OCI-LY3 (cell line): ENCODE results near the gene XPA.

ENCODE experiments used
- H2AFZ ChIP-seq: fragments of 200-600, 300-600 bp; shearing (Covaris generic); 2 replicates; pipeline ENCODE4 v1.6.0; 2014; ENCODE audit warnings: antibody characterized with exemption, low read depth, low read length
- H3K27ac ChIP-seq: fragments of 200-600, 300-600 bp; sonication (generic); 2 replicates; pipeline ENCODE4 v1.5.1; 2014; ENCODE audit warnings: mild to moderate bottlenecking, low read length, moderate library complexity, mixed read lengths
- H3K27me3 ChIP-seq: fragments of 200-600, 300-600 bp; sonication (generic); 2 replicates; pipeline ENCODE4 v1.6.1; 2014; ENCODE audit warnings: low read depth, low read length, mixed read lengths
- H3K36me3 ChIP-seq: fragments of 200-600, 300-600 bp; sonication (generic); replicated peaks from 2 replicates; pipeline ENCODE3; 2014; ENCODE audit warnings: low read depth, low read length, mixed read lengths
- H3K4me1 ChIP-seq: fragments of 300-600, 200-600 bp; sonication (generic); 2 replicates; pipeline ENCODE4 v1.6.1; 2014; ENCODE audit warnings: low read length, mixed read lengths
- H3K4me2 ChIP-seq: fragments of 200-600, 300-600 bp; sonication (generic); 2 replicates; pipeline ENCODE4 v1.6.1; 2014; ENCODE audit warnings: low read length, mixed read lengths
- H3K4me3 ChIP-seq: fragments of 300-600, 200-600 bp; sonication (generic); 2 replicates; pipeline ENCODE4 v1.5.1; 2014; ENCODE audit warnings: antibody characterized with exemption, mild to moderate bottlenecking, low read length, moderate library complexity
- H3K79me2 ChIP-seq: fragments of 300-600, 200-600 bp; shearing (Covaris generic); 2 replicates; pipeline ENCODE4 v1.6.1; 2014; ENCODE audit warnings: mild to moderate bottlenecking, low read length, mixed read lengths
- H3K9ac ChIP-seq: fragments of 300-600, 200-600 bp; shearing (Covaris generic); 2 replicates; pipeline ENCODE4 v1.6.0; 2014; ENCODE audit warnings: mild to moderate bottlenecking, low read length, moderate library complexity
- H3K9me3 ChIP-seq: fragments of 200-600, 300-600 bp; shearing (Covaris generic); 2 replicates; pipeline ENCODE4 v1.6.1; 2014; ENCODE audit warnings: low read length, mixed read lengths; ENCODE audit not compliant: insufficient read depth
- H4K20me1 ChIP-seq: fragments of 200-600, 300-600 bp; sonication (generic); 2 replicates; pipeline ENCODE4 v1.6.1; 2016; ENCODE audit warnings: low read length, mixed read lengths; ENCODE audit not compliant: insufficient read depth
- CTCF ChIP-seq: fragments of 200-600, 300-600 bp; sonication (generic); IDR thresholded peaks from 2 replicates; pipeline ENCODE4 v1.5.1; 2014; ENCODE audit warnings: antibody characterized with exemption, low read length, low read depth
- EZH2phosphoT487 ChIP-seq: fragments of 200-600 bp; shearing (Covaris generic); IDR thresholded peaks from 2 replicates; pipeline ENCODE4 v1.6.1; 2018; ENCODE audit warnings: antibody characterized with exemption, mixed run types, low read depth

Gene XPA

GRCh38 chr9:97660340-97660739, 36.8 kb downstream of the XPA start:
- Histone ChIP-seq H3K36me3 (peaks cover 76% of the 10 kb centered on the region), H3K4me2 (no peak overlapping the region), H4K20me1 (no peaks in the 10 kb centered on the region)

GRCh38 chr9:97659771-97660170, 37.4 kb downstream of the XPA start:
- H3K9me3 ChIP-seq = no peaks in the 10 kb centered on the region
- H4K20me1 ChIP-seq = no peaks in the 10 kb centered on the region
- no peak overlapping the region for H3K4me2 ChIP-seq
- H3K79me2 ChIP-seq = no peaks in the 10 kb centered on the region
- peaks cover 76% of the 10 kb centered on the region for H3K36me3 ChIP-seq
- H3K4me1 ChIP-seq = no peaks in the 10 kb centered on the region
- H2AFZ ChIP-seq = no peak overlapping the region
- no peak overlapping the region for H3K27ac ChIP-seq
- no peaks in the 10 kb centered on the region for H3K27me3 ChIP-seq
- no peak overlapping the region for H3K4me3 ChIP-seq
- no peak overlapping the region for H3K9ac ChIP-seq
- TF ChIP-seq EZH2phosphoT487 (no peak), CTCF (no peak)

More at GRCh38 chr9:97660340-97660739, 36.8 kb downstream of the XPA start:
- H3K4me1 ChIP-seq = no peaks in the 10 kb centered on the region
- TF ChIP-seq EZH2phosphoT487 (no peak), CTCF (no peak)
- no peak overlapping the region for H3K4me3 ChIP-seq
- H3K9me3 ChIP-seq = no peaks in the 10 kb centered on the region
- H3K9ac ChIP-seq = no peak overlapping the region
- no peaks in the 10 kb centered on the region for H3K27me3 ChIP-seq
- H2AFZ ChIP-seq = no peak overlapping the region
- H3K27ac ChIP-seq = no peak overlapping the region
- no peaks in the 10 kb centered on the region for H3K79me2 ChIP-seq

GRCh38 chr9:97658707-97659106, 38.4 kb downstream of the XPA start:
- Histone ChIP-seq H3K36me3 (peaks cover 78% of the 10 kb centered on the region), H3K4me3 (no peak overlapping the region), H3K27me3 (no peaks in the 10 kb centered on the region), H3K4me2 (no peak overlapping the region), H3K4me1 (no peaks in the 10 kb centered on the region), H3K79me2 (no peaks in the 10 kb centered on the region), H4K20me1 (no peaks in the 10 kb centered on the region), H2AFZ (no peak overlapping the region), H3K27ac (no peak overlapping the region), H3K9me3 (no peaks in the 10 kb centered on the region), H3K9ac (no peak overlapping the region)
- TF ChIP-seq EZH2phosphoT487 (no peak), CTCF (no peak)

- Histone ChIP-seq H3K9me3 (no peaks in the 10 kb centered on the region), H3K4me1 (no peaks in the 10 kb centered on the region), H3K36me3 (peaks cover 72% of the 10 kb centered on the region), H4K20me1 (no peaks in the 10 kb centered on the region), H3K4me3 (no peak overlapping the region), H3K9ac (no peak overlapping the region), H3K79me2 (no peaks in the 10 kb centered on the region), H3K4me2 (no peak overlapping the region), H3K27me3 (no peaks in the 10 kb centered on the region), H3K27ac (no peak overlapping the region), H2AFZ (no peak overlapping the region)
- no peak for TF ChIP-seq EZH2phosphoT487
- TF ChIP-seq CTCF = no peak
These were observed 45.5 kb downstream of the XPA start for GRCh38 chr9:97651646-97652045.
